Endothelial cell of umbilical vein (primary cell): Measurements from ENCODE around the gene CDH23. TPM values are rescaled to one million over a fixed set of nuclear protein-coding genes. Genes with fewer than 3 reads are reported as not detected.

ENCODE experiments used
- BruUV-seq: library from RNA; stranded (reverse); fragments of 400-500 nt; replicated peaks from 2 replicates; lab custom pipeline; 2021; lab: Mats Ljungman, UMichigan
- CTCF ChIA-PET: fragments of 300-600, 350-600 bp; sonication (Branson Sonifier 250); formaldehyde crosslinking; loops from one replicate; lab custom pipeline; 2021; ENCODE audit warnings: antibody characterized with exemption, inconsistent platforms; lab: Charles Lee
- POLR2A ChIA-PET: fragments of 300-600, 350-600 bp; sonication (Branson Sonifier 250); formaldehyde crosslinking; loops from one replicate; lab custom pipeline; 2021; ENCODE audit warnings: antibody characterized with exemption, inconsistent platforms; lab: Charles Lee
- DNase-seq: peaks from one replicate; pipeline ENCODE4 v3.0.0-alpha.2; 2011; ENCODE audit warnings: low read depth, low spot score
- FAIRE-seq: peaks from 2 replicates; lab custom pipeline; 2011; peaks lifted over from hg19 to GRCh38; lab: Jason Lieb, UNC
- H2AFZ ChIP-seq: 2 replicates; pipeline ENCODE4 v1.6.0; 2012; ENCODE audit warnings: low read depth, low read length, control low read depth, inconsistent platforms
- H3K27ac ChIP-seq: 2 replicates; pipeline ENCODE4 v1.5.1; 2011; ENCODE audit warnings: low read depth, mild to moderate bottlenecking, control low read depth, low read length, moderate library complexity; ENCODE audit not compliant: insufficient read depth
- H3K27me3 ChIP-seq, 2 experiments: 2 replicates each; pipeline versions ENCODE4 v1.6.0 to v1.6.1; 2011; ENCODE audit warnings: low read length in 2 of 2, mixed read lengths in 1 of 2; ENCODE audit not compliant: control insufficient read depth in 2 of 2, insufficient read depth in 2 of 2
- H3K36me3 ChIP-seq, 2 experiments: 2 replicates in 1 of 2; 3 replicates in 1 of 2; pipeline ENCODE4 v1.5.1; 2011; ENCODE audit warnings: low read length in 2 of 2, mild to moderate bottlenecking in 1 of 2, moderate library complexity in 1 of 2; ENCODE audit not compliant: control insufficient read depth in 2 of 2, insufficient read depth in 2 of 2; ENCODE audit errors: extremely low read depth in 1 of 2
- H3K4me1 ChIP-seq: 3 replicates; pipeline ENCODE4 v1.5.1; 2011; ENCODE audit warnings: mild to moderate bottlenecking, low read length; ENCODE audit not compliant: control insufficient read depth, insufficient read depth; ENCODE audit errors: extremely low read depth
- H3K4me2 ChIP-seq: 2 replicates; pipeline ENCODE4 v1.6.1; 2011; ENCODE audit warnings: low read length, control low read depth, mixed read lengths; ENCODE audit not compliant: insufficient read depth
- H3K4me3 ChIP-seq, 3 experiments: fragments of 200-600 bp in 1 of 3; sonication (generic), shearing (Covaris generic) in 1 of 3; replicated peaks in 1 of 3; 2 replicates each; pipeline ENCODE4 v1.5.1; 2011 to 2016; ENCODE audit warnings: control low read depth in 3 of 3, low read length in 3 of 3, mild to moderate bottlenecking in 2 of 3, inconsistent platforms in 1 of 3, low read depth in 1 of 3, moderate library complexity in 1 of 3; ENCODE audit not compliant: insufficient read depth in 1 of 3
- H3K79me2 ChIP-seq: 2 replicates; pipeline ENCODE4 v1.6.0; 2012; ENCODE audit warnings: low read length, inconsistent platforms; ENCODE audit not compliant: control insufficient read depth, insufficient read depth
- H3K9ac ChIP-seq: replicated peaks from 2 replicates; pipeline ENCODE3; 2011; ENCODE audit warnings: low read length, control low read depth; ENCODE audit not compliant: insufficient read depth; ENCODE audit errors: extremely low read depth
- H3K9me1 ChIP-seq: replicated peaks from 3 replicates; pipeline ENCODE4 v1.6.0; 2011; ENCODE audit warnings: mild to moderate bottlenecking, low read length; ENCODE audit not compliant: control insufficient read depth, insufficient read depth; ENCODE audit errors: extremely low read depth
- H3K9me3 ChIP-seq: replicated peaks from 2 replicates; pipeline ENCODE4 v1.5.1; 2012; ENCODE audit warnings: low read length, inconsistent platforms; ENCODE audit not compliant: control insufficient read depth, insufficient read depth
- H4K20me1 ChIP-seq: replicated peaks from 2 replicates; pipeline ENCODE3; 2011; ENCODE audit warnings: mild to moderate bottlenecking, low read length; ENCODE audit not compliant: control insufficient read depth, insufficient read depth; ENCODE audit errors: extremely low read depth
- EZH2 ChIP-seq: IDR thresholded peaks from 2 replicates; pipeline ENCODE4 v1.6.1; 2012; ENCODE audit warnings: borderline replicate concordance, low read depth, mild to moderate bottlenecking, moderate library complexity, low read length, inconsistent platforms; ENCODE audit not compliant: severe bottlenecking
- FOS ChIP-seq: IDR thresholded peaks from 2 replicates; pipeline ENCODE4 v1.6.1; 2011; ENCODE audit warnings: mild to moderate bottlenecking, low read length, moderate library complexity, borderline replicate concordance; ENCODE audit not compliant: insufficient read depth
- GATA2 ChIP-seq: IDR thresholded peaks from 2 replicates; pipeline ENCODE4 v1.7.0; 2011; ENCODE audit warnings: low read depth, mild to moderate bottlenecking, moderate library complexity, mixed read lengths, low read length; ENCODE audit not compliant: insufficient read length, insufficient read depth
- JUN ChIP-seq: IDR thresholded peaks from 2 replicates; pipeline ENCODE4 v1.6.1; 2011; ENCODE audit warnings: borderline replicate concordance, low read depth; ENCODE audit not compliant: insufficient read length, insufficient read depth
- MYC ChIP-seq: IDR thresholded peaks from one replicate; pipeline ENCODE4 v1.6.1; 2011; ENCODE audit warnings: mild to moderate bottlenecking, low read depth, low read length
- POLR2A ChIP-seq: IDR thresholded peaks from 2 replicates; pipeline ENCODE4 v1.6.1; 2012; ENCODE audit warnings: low read depth, mild to moderate bottlenecking, control low read depth, low read length
- POLR2AphosphoS5 ChIP-seq: IDR thresholded peaks from 2 replicates; pipeline ENCODE4 v1.6.1; 2012; ENCODE audit warnings: low read depth, mild to moderate bottlenecking, control low read depth, low read length, moderate library complexity; ENCODE audit not compliant: insufficient read depth
- dilution Hi-C: fragments of 300-500 bp; cut with MboI; formaldehyde crosslinking; loops from one replicate; pipeline ENCODE4 v1.15.0; 2019; ENCODE audit warnings: low sequenced_read_pairs; ENCODE audit not compliant: extremely low pct_ligation_motif_present
- intact Hi-C: fragments of 100-400 bp; cut with micrococcal nuclease; formaldehyde crosslinking; loops from one replicate; pipeline ENCODE4 v1.10.0; 2022
- polyA plus RNA-seq, 4 experiments: library from polyadenylated mRNA; depleted of rRNA in 3 of 4; stranded (reverse) in 3 of 4; unstranded in 1 of 4; fragments of >200 nt; gene quantifications; 2 replicates each; pipeline versions ENCODE4 v1.2.1 to v1.2.3, GENCODE V29; 2011 to 2012; ENCODE audit warnings: missing spikeins in 1 of 4
- total RNA-seq: library from RNA; stranded (reverse); gene quantifications from 2 replicates; pipeline ENCODE4 v1.2.3, GENCODE V29; 2021
- TF ChIP-seq, protein P1 (sequence below), 2 donors: IDR thresholded peaks; 1 replicate in 1 of 2; 2 replicates in 1 of 2; pipeline ENCODE4 v1.5.1; 2011; ENCODE audit warnings: low read length in 2 of 2, mild to moderate bottlenecking in 2 of 2, moderate library complexity in 2 of 2, control low read depth in 1 of 2, inconsistent platforms in 1 of 2, low read depth in 1 of 2; ENCODE audit not compliant: insufficient read depth in 1 of 2; ENCODE audit errors: extremely low read depth in 1 of 2
- TF ChIP-seq, protein P2 (sequence below): IDR thresholded peaks from 2 replicates; pipeline ENCODE4 v1.6.1; 2011; ENCODE audit not compliant: insufficient read depth, insufficient read length

The CDH23 gene
- total and polyA plus RNA-seq, 2 donors (not counting 3 experiments of a cell fraction or from before 2014, with no cell fraction given) = not detected

DNA sequence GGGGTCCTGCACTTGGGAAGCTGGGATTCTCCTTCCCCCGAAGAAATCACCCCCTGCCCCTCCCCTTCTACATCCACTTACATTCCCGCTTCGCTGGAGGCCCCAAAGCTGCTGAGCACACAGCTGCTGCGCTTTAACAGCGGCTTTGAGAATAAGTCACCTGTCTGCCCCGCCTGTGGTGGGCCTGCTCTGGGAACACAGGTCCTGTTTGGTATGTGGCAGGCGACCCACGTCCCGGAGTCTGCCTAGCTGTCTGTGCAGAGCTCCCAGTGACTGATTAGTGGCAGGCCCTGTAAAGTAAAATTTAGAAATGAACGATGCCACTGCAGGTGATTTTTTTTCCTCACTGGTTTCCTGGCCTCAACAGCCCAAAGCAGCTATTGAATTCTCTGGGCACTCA is 47.0 kb downstream of the CDH23 start:
- dilution Hi-C loops (no loop called here), intact Hi-C loops (no loop called here)
- Histone ChIP-seq H3K9me3 (no peaks in the 10 kb centered on the region), H3K79me2 (no peaks in the 10 kb centered on the region), H3K9ac (no peak overlapping the region), H4K20me1 (no peaks in the 10 kb centered on the region), H3K4me3 (no peak overlapping the region), H2AFZ (no peak overlapping the region), H3K4me1 (no peaks in the 10 kb centered on the region), H3K9me1 (no peaks in the 10 kb centered on the region), H3K27me3 (peaks cover 0 to 1% of the 10 kb centered on the region in 2 experiments), H3K4me2 (no peak overlapping the region), H3K27ac (no peak overlapping the region), H3K36me3 (no peaks in the 10 kb centered on the region)
- no TSS peak for BruUV-seq
- DNase-seq (no peak), FAIRE-seq (no peak)
- CTCF ChIA-PET = no interaction called here
- TF ChIP-seq GATA2 (no peak), MYC (no peak), FOS (no peak), POLR2AphosphoS5 (no peak), EZH2 (no peak), POLR2A (no peak), JUN (no peak)
- TF ChIP-seq, protein P1, sequence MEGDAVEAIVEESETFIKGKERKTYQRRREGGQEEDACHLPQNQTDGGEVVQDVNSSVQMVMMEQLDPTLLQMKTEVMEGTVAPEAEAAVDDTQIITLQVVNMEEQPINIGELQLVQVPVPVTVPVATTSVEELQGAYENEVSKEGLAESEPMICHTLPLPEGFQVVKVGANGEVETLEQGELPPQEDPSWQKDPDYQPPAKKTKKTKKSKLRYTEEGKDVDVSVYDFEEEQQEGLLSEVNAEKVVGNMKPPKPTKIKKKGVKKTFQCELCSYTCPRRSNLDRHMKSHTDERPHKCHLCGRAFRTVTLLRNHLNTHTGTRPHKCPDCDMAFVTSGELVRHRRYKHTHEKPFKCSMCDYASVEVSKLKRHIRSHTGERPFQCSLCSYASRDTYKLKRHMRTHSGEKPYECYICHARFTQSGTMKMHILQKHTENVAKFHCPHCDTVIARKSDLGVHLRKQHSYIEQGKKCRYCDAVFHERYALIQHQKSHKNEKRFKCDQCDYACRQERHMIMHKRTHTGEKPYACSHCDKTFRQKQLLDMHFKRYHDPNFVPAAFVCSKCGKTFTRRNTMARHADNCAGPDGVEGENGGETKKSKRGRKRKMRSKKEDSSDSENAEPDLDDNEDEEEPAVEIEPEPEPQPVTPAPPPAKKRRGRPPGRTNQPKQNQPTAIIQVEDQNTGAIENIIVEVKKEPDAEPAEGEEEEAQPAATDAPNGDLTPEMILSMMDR (IDR thresholded peaks at IDR 0.05; ENCODE audit: extremely low read depth in 1 of 2, insufficient read depth in 1 of 2, low read depth in 1 of 2, low read length in 2 of 2) = no peak
- TF ChIP-seq, protein P2, sequence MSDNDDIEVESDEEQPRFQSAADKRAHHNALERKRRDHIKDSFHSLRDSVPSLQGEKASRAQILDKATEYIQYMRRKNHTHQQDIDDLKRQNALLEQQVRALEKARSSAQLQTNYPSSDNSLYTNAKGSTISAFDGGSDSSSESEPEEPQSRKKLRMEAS = no peak
- POLR2A ChIA-PET = no interaction called here
